ENCODE measurements around the gene KCTD1. TPM values are rescaled to one million over a fixed set of nuclear protein-coding genes. Genes with fewer than 3 reads are reported as not detected.

Gene KCTD1
- polyA plus RNA-seq, 1 donor from 2014 or later, result 32.0 TPM

DNA sequence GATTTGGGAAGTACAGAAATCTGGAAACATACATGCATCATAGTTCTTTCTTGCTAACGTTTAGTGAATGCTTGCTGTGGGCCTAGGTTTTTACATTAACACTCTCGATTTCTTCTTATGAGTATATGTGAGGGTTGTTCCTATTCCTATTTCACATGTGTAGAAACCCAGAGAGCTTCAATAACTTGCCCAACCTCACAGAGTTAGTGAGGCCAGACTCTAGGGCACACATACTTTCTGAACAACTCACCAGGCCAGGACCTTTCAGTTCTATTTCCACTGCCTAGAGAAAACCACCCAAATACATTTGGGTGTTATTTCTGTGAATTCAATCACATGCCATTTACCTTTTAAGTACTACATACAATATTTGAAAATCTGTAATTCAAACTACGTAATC is 8.2 kb upstream of the KCTD1 start:
- Histone ChIP-seq H3K27me3 (ENCODE audit: insufficient read depth, low read depth, low read length) (peaks cover 23% of the 10 kb centered on the region), H2AFZ (ENCODE audit: low read depth, low read length) (no peak overlapping the region), H3K9me2 (ENCODE audit: insufficient read depth, low read length) (no peaks in the 10 kb centered on the region), H3K36me3 (ENCODE audit: insufficient read depth, low read length) (no peaks in the 10 kb centered on the region), H3K4me2 (ENCODE audit: low read length) (no peak overlapping the region), H3K9ac (ENCODE audit: low read length) (no peak overlapping the region), H3K9me3 (ENCODE audit: low read length) (no peaks in the 10 kb centered on the region), H3F3A (ENCODE audit: insufficient read depth, low read length, poor library complexity, severe bottlenecking) (no peaks in the 10 kb centered on the region), H3K4me3 (ENCODE audit: low read length) (no peak overlapping the region), H3K27ac (ENCODE audit: low read length) (no peak overlapping the region), H3K79me2 (replicated peaks; ENCODE audit: insufficient read depth, low read length) (no peaks in the 10 kb centered on the region), H4K20me1 (ENCODE audit: insufficient read depth) (no peaks in the 10 kb centered on the region)
- no peak for TF ChIP-seq RAD21 (conservative IDR thresholded peaks at IDR 0.05)
- no peak for TF ChIP-seq SMC3 (conservative IDR thresholded peaks at IDR 0.05; ENCODE audit: poor library complexity)
- TF ChIP-seq MXI1 (conservative IDR thresholded peaks at IDR 0.05; ENCODE audit: poor library complexity, severe bottlenecking), result no peak
- TF ChIP-seq CTCF (IDR thresholded peaks at IDR 0.05; ENCODE audit: poor library complexity, severe bottlenecking), result no peak
- no peak for TF ChIP-seq EZH2 (IDR thresholded peaks at IDR 0.05; ENCODE audit: borderline replicate concordance, insufficient read depth, low read length, poor library complexity, severe bottlenecking)
- no peak for TF ChIP-seq EP300 (conservative IDR thresholded peaks at IDR 0.05; ENCODE audit: poor library complexity, severe bottlenecking)

DNA sequence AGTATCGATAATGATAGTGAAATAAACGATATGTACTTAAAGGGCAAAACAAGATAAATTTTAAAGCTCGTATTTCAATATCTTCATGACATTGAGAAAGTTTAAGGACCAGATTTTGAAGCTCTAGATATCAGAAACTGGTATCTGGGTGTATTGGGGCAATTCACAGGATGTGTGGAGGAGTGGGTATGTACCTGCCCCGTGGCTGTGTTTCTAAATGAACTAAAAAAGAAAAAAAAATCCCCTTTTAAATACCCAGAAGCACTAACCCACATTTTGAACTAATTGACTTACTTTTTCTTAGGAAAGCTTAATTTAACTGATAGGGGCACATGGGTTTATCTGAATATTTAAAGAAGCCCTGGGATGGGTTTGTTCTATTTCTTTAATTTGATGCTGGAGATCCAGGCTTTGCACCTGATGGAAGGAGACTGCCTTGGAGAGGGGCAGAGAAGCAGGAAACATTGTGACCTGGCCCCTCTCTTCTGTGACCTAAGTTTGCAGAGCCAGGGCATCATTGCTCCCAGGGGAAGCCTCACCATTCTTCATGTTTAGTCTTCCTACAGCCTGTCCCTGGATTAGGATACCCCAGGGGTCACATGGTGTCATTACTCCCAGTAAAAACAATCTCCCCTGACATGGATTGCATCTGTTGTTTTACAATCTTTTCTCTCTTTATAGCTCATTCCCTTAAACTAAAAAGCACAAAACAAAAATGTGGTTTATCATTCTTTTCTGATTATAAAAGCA is 7.6 kb upstream of the KCTD1 start:
- no peak overlapping the region for H3K4me2 ChIP-seq (ENCODE audit: low read length)
- no peaks in the 10 kb centered on the region for H3K9me3 ChIP-seq (ENCODE audit: low read length)
- peaks cover 29% of the 10 kb centered on the region for H3K27me3 ChIP-seq (ENCODE audit: insufficient read depth, low read depth, low read length)
- H3K4me3 ChIP-seq (ENCODE audit: low read length), result no peak overlapping the region
- H2AFZ ChIP-seq (ENCODE audit: low read depth, low read length), result no peak overlapping the region
- H3K36me3 ChIP-seq (ENCODE audit: insufficient read depth, low read length), result no peaks in the 10 kb centered on the region
- H3F3A ChIP-seq (ENCODE audit: insufficient read depth, low read length, poor library complexity, severe bottlenecking), result no peaks in the 10 kb centered on the region
- H4K20me1 ChIP-seq (ENCODE audit: insufficient read depth), result no peaks in the 10 kb centered on the region
- no peak overlapping the region for H3K9ac ChIP-seq (ENCODE audit: low read length)
- no peak overlapping the region for H3K27ac ChIP-seq (ENCODE audit: low read length)
- no peak for TF ChIP-seq POLR2AphosphoS5 (IDR thresholded peaks at IDR 0.05)
- H3K9me2 ChIP-seq (ENCODE audit: insufficient read depth, low read length), result no peaks in the 10 kb centered on the region
- H3K79me2 ChIP-seq (replicated peaks; ENCODE audit: insufficient read depth, low read length), result no peaks in the 10 kb centered on the region

- Histone ChIP-seq H3F3A (ENCODE audit: insufficient read depth, low read length, poor library complexity, severe bottlenecking) (no peaks in the 10 kb centered on the region), H3K27me3 (ENCODE audit: insufficient read depth, low read depth, low read length) (peaks cover 48% of the 10 kb centered on the region), H2AFZ (ENCODE audit: low read depth, low read length) (no peak overlapping the region), H3K4me3 (ENCODE audit: low read length) (no peak overlapping the region), H3K79me2 (replicated peaks; ENCODE audit: insufficient read depth, low read length) (no peaks in the 10 kb centered on the region), H3K9ac (ENCODE audit: low read length) (no peak overlapping the region), H3K9me3 (ENCODE audit: low read length) (no peaks in the 10 kb centered on the region), H4K20me1 (ENCODE audit: insufficient read depth) (no peaks in the 10 kb centered on the region), H3K27ac (ENCODE audit: low read length) (no peak overlapping the region), H3K4me2 (ENCODE audit: low read length) (no peak overlapping the region), H3K9me2 (ENCODE audit: insufficient read depth, low read length) (no peaks in the 10 kb centered on the region), H3K36me3 (ENCODE audit: insufficient read depth, low read length) (no peaks in the 10 kb centered on the region)
- TF ChIP-seq POLR2AphosphoS5 (IDR thresholded peaks at IDR 0.05), result no peak
- TF ChIP-seq SMC3 (conservative IDR thresholded peaks at IDR 0.05; ENCODE audit: poor library complexity), result no peak
Measured at GRCh38 chr18:26553943-26554342, 5.6 kb upstream of the KCTD1 start.

- no peak overlapping the region for H3K27ac ChIP-seq (ENCODE audit: low read length)
- peaks cover under 1% of the 10 kb centered on the region for H3K79me2 ChIP-seq (replicated peaks; ENCODE audit: insufficient read depth, low read length)
- H3F3A ChIP-seq (ENCODE audit: insufficient read depth, low read length, poor library complexity, severe bottlenecking), result no peaks in the 10 kb centered on the region
- H3K4me3 ChIP-seq (ENCODE audit: low read length), result no peak overlapping the region
- no peaks in the 10 kb centered on the region for H4K20me1 ChIP-seq (ENCODE audit: insufficient read depth)
- no peak overlapping the region for H3K9ac ChIP-seq (ENCODE audit: low read length)
- H3K9me3 ChIP-seq (ENCODE audit: low read length), result no peaks in the 10 kb centered on the region
- no peak for TF ChIP-seq RAD21 (conservative IDR thresholded peaks at IDR 0.05)
- TF ChIP-seq, protein P1, sequence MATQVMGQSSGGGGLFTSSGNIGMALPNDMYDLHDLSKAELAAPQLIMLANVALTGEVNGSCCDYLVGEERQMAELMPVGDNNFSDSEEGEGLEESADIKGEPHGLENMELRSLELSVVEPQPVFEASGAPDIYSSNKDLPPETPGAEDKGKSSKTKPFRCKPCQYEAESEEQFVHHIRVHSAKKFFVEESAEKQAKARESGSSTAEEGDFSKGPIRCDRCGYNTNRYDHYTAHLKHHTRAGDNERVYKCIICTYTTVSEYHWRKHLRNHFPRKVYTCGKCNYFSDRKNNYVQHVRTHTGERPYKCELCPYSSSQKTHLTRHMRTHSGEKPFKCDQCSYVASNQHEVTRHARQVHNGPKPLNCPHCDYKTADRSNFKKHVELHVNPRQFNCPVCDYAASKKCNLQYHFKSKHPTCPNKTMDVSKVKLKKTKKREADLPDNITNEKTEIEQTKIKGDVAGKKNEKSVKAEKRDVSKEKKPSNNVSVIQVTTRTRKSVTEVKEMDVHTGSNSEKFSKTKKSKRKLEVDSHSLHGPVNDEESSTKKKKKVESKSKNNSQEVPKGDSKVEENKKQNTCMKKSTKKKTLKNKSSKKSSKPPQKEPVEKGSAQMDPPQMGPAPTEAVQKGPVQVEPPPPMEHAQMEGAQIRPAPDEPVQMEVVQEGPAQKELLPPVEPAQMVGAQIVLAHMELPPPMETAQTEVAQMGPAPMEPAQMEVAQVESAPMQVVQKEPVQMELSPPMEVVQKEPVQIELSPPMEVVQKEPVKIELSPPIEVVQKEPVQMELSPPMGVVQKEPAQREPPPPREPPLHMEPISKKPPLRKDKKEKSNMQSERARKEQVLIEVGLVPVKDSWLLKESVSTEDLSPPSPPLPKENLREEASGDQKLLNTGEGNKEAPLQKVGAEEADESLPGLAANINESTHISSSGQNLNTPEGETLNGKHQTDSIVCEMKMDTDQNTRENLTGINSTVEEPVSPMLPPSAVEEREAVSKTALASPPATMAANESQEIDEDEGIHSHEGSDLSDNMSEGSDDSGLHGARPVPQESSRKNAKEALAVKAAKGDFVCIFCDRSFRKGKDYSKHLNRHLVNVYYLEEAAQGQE (IDR thresholded peaks at IDR 0.05; ENCODE audit: borderline replicate concordance), result no peak
- TF ChIP-seq EP300 (conservative IDR thresholded peaks at IDR 0.05; ENCODE audit: poor library complexity, severe bottlenecking), result no peak
- TF ChIP-seq CTCF (IDR thresholded peaks at IDR 0.05; ENCODE audit: poor library complexity, severe bottlenecking), result no peak
- TF ChIP-seq EZH2 (IDR thresholded peaks at IDR 0.05; ENCODE audit: borderline replicate concordance, insufficient read depth, low read length, poor library complexity, severe bottlenecking), result no peak
- TF ChIP-seq TAF1 (IDR thresholded peaks at IDR 0.05; ENCODE audit: low read depth), result no peak
- no peak for TF ChIP-seq POLR2AphosphoS5 (IDR thresholded peaks at IDR 0.05)
- TF ChIP-seq SMC3 (conservative IDR thresholded peaks at IDR 0.05; ENCODE audit: poor library complexity), result no peak
- no peak for TF ChIP-seq MXI1 (conservative IDR thresholded peaks at IDR 0.05; ENCODE audit: poor library complexity, severe bottlenecking)
- H3K36me3 ChIP-seq (ENCODE audit: insufficient read depth, low read length), result no peaks in the 10 kb centered on the region
- no peak overlapping the region for H3K4me2 ChIP-seq (ENCODE audit: low read length)
- peaks cover 48% of the 10 kb centered on the region for H3K27me3 ChIP-seq (ENCODE audit: insufficient read depth, low read depth, low read length)
- H2AFZ ChIP-seq (ENCODE audit: low read depth, low read length), result no peak overlapping the region
- no peaks in the 10 kb centered on the region for H3K9me2 ChIP-seq (ENCODE audit: insufficient read depth, low read length)
Measured at GRCh38 chr18:26551695-26552081, 3.3 kb upstream of the KCTD1 start.
